A549 (cell line): Measurements from ENCODE around the gene SCN2B. TPM values are rescaled to one million over a fixed set of nuclear protein-coding genes. Genes with fewer than 3 reads are reported as not detected.

Experiments
- ATAC-seq, 2 experiments: fragments of 200-7000 bp in 1 of 2; fragments of >200 bp in 1 of 2; cut with Nextera tagmentation in 1 of 2; cut with Tn5 transposase in 1 of 2; 3 replicates each; pipeline versions ENCODE4 v1.8.0 to v1.9.1; 2018 to 2020; ENCODE audit warnings: mild to moderate bottlenecking in 1 of 2, moderate library complexity in 1 of 2
- CTCF ChIA-PET: fragments of 300-600 bp; sonication (Branson Sonifier 250); formaldehyde crosslinking; extraction: SDS; loops from one replicate; lab custom pipeline; 2021; ENCODE audit warnings: antibody characterized with exemption, inconsistent platforms; lab: Yijun Ruan, JAX
- POLR2A ChIA-PET: fragments of 350-600 bp; formaldehyde crosslinking; extraction: SDS; loops from one replicate; lab custom pipeline; 2021; ENCODE audit warnings: antibody characterized with exemption, inconsistent platforms; lab: Yijun Ruan, JAX
- DNase-seq, 2 experiments: peaks; one replicate each; pipeline versions ENCODE4 v3.0.0 to v3.0.0-alpha.2; 2011 to 2016; ENCODE audit warnings: low read depth in 1 of 2, low spot score in 1 of 2
- FAIRE-seq: peaks from 2 replicates; lab custom pipeline; 2011; peaks lifted over from hg19 to GRCh38; lab: Jason Lieb, UNC
- H3K27ac ChIP-seq, 2 experiments: fragments of >200 bp; sonication (Bioruptor Twin); formaldehyde crosslinking; 3 replicates each; pipeline ENCODE4 v1.5.1; 2016 to 2017
- H3K4me1 ChIP-seq: fragments of >200 bp; sonication (Bioruptor Twin); formaldehyde crosslinking; 3 replicates; pipeline ENCODE4 v1.6.1; 2016
- H3K4me2 ChIP-seq: fragments of >200 bp; sonication (Bioruptor Twin); formaldehyde crosslinking; 3 replicates; pipeline ENCODE4 v1.6.1; 2016
- H3K4me3 ChIP-seq: fragments of >200 bp; sonication (Bioruptor Twin); formaldehyde crosslinking; 3 replicates; pipeline ENCODE4 v1.5.1; 2016
- H3K9me3 ChIP-seq: fragments of >200 bp; sonication (Bioruptor Twin); formaldehyde crosslinking; 3 replicates; pipeline ENCODE4 v1.6.1; 2016
- EHF ChIP-seq: fragments of 250-450 bp; sonication (Bioruptor Pico); IDR thresholded peaks from 2 replicates; pipeline ENCODE4 v1.5.0; 2020; ENCODE audit warnings: mild to moderate bottlenecking
- ESRRA ChIP-seq: fragments of 150-350 bp; IDR thresholded peaks from 2 replicates; pipeline ENCODE4 v1.6.1; 2014; ENCODE audit warnings: mild to moderate bottlenecking, low read length, borderline replicate concordance
- FOSL2 ChIP-seq, 2 experiments: fragments of 450-650 bp in 1 of 2; fragments of >200 bp in 1 of 2; sonication (Bioruptor Twin) in 1 of 2; formaldehyde crosslinking; IDR thresholded peaks; 2 replicates each; pipeline versions ENCODE4 v1.5.0 to v1.6.1; 2016 to 2020; ENCODE audit warnings: mild to moderate bottlenecking in 1 of 2, moderate library complexity in 1 of 2
- HOXB13 ChIP-seq: fragments of 250-450 bp; sonication (Bioruptor Pico); IDR thresholded peaks from 2 replicates; pipeline ENCODE4 v1.5.0; 2020; ENCODE audit warnings: low read depth, mild to moderate bottlenecking, moderate library complexity
- KDM5A ChIP-seq: fragments of 200-600 bp; sonication (generic); IDR thresholded peaks from 2 replicates; pipeline ENCODE4 v1.6.1; 2016; ENCODE audit warnings: antibody characterized with exemption, mild to moderate bottlenecking
- MAFK ChIP-seq: fragments of 450-650 bp; IDR thresholded peaks from 2 replicates; pipeline ENCODE4 v1.6.1; 2014; ENCODE audit not compliant: partially characterized antibody
- MAZ ChIP-seq: fragments of 150-350 bp; IDR thresholded peaks from 2 replicates; pipeline ENCODE4 v1.6.1; 2014; ENCODE audit warnings: antibody characterized with exemption, low read depth, low read length, borderline replicate concordance
- NFE2L2 ChIP-seq: fragments of 150-350 bp; conservative IDR thresholded peaks from 2 replicates; pipeline ENCODE4 v1.6.1; 2014; ENCODE audit warnings: low read length
- PHF8 ChIP-seq: fragments of 200-600 bp; sonication (generic); IDR thresholded peaks from 2 replicates; pipeline ENCODE4 v1.6.1; 2016; ENCODE audit warnings: low read depth, mild to moderate bottlenecking, antibody characterized with exemption, moderate library complexity, borderline replicate concordance
- RAD21 ChIP-seq, 2 experiments: fragments of >200 bp in 1 of 2; sonication (Bioruptor Twin) in 1 of 2; formaldehyde crosslinking in 1 of 2; IDR thresholded peaks in 1 of 2; conservative IDR thresholded peaks in 1 of 2; 2 replicates in 1 of 2; 3 replicates in 1 of 2; pipeline ENCODE4 v1.6.1; 2012 to 2018; ENCODE audit warnings: inconsistent platforms in 1 of 2
- RCOR1 ChIP-seq: fragments of 150-350 bp; IDR thresholded peaks from 2 replicates; pipeline ENCODE4 v1.6.1; 2014; ENCODE audit warnings: antibody characterized with exemption, low read length, low read depth
- TFCP2L1 ChIP-seq: fragments of 250-450 bp; sonication (Bioruptor Pico); IDR thresholded peaks from 2 replicates; pipeline ENCODE4 v1.5.0; 2021; ENCODE audit warnings: mild to moderate bottlenecking
- ZSCAN20 ChIP-seq: fragments of 250-450 bp; sonication (Bioruptor Pico); IDR thresholded peaks from 2 replicates; pipeline ENCODE4 v1.8.0; 2022; ENCODE audit warnings: mild to moderate bottlenecking, moderate library complexity
- WGBS: methylation state at CpG from one replicate; pipeline ENCODE4 v1.1.6; 2017; ENCODE audit errors: missing lambda C conversion rate; 5-methylcytosine and 5-hydroxymethylcytosine counted together
- polyA plus RNA-seq, 4 experiments: library from polyadenylated mRNA; depleted of rRNA in 3 of 4; stranded (reverse); fragments of >200 nt; fragmentation: RNase III in 1 of 4; extraction: RNeasy Plus Mini Kit Qiagen cat#74134 plus additional on column Dnase treatment in 1 of 4; gene quantifications; 2 replicates in 3 of 4; 3 replicates in 1 of 4; pipeline ENCODE4 v1.2.3, GENCODE V29; 2011 to 2017
- TF ChIP-seq, protein P1 (sequence below): fragments of >200 bp; sonication (Bioruptor Twin); formaldehyde crosslinking; IDR thresholded peaks from 3 replicates; pipeline ENCODE4 v1.5.1; 2016
- TF ChIP-seq, protein P2 (sequence below): IDR thresholded peaks from 2 replicates; pipeline ENCODE4 v1.6.1; 2012
- TF ChIP-seq, protein P3 (sequence below): fragments of 150-350 bp; IDR thresholded peaks from 2 replicates; pipeline ENCODE4 v1.6.1; 2014; ENCODE audit warnings: low read depth, mild to moderate bottlenecking, low read length
- TF ChIP-seq, protein P4 (sequence below): IDR thresholded peaks from 2 replicates; pipeline ENCODE4 v1.6.1; 2012; ENCODE audit warnings: low read depth, borderline replicate concordance
- TF ChIP-seq, protein P5 (sequence below): fragments of >200 bp; sonication (Bioruptor Twin); formaldehyde crosslinking; IDR thresholded peaks from 2 replicates; pipeline ENCODE4 v1.6.1; 2016
- TF ChIP-seq, protein P6 (sequence below): fragments of 250-450 bp; sonication (Bioruptor Pico); IDR thresholded peaks from 2 replicates; pipeline ENCODE4 v1.5.0; 2020; ENCODE audit warnings: low read depth, mild to moderate bottlenecking, moderate library complexity

SCN2B gene
- polyA plus RNA-seq, 2 of the 4 experiments (the other 2 are of a cell fraction) = not detected

DNA sequence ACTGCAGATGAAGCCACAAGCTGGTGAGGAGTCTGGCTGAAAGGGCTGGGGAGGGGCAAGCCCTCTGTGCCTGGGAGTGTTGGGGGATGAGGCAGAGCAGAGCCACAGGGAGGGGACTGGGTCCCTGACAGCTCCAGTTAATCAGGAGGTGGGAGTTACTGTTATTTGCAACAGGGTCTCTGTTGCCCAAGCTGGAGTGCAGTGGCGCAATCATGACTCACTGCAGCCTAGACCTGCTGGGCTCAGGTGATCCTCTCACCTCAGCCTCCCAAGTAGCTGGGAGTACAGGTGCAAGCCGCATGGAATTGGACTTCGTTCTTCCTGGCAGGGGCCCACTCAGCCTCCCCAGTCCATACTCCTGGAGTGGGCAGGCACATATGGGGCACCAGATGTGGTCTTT, 7.7 kb downstream of the SCN2B start (continued):
- no peak for TF ChIP-seq NFE2L2
- TF ChIP-seq, all 56 proteins: peak for 0

DNA sequence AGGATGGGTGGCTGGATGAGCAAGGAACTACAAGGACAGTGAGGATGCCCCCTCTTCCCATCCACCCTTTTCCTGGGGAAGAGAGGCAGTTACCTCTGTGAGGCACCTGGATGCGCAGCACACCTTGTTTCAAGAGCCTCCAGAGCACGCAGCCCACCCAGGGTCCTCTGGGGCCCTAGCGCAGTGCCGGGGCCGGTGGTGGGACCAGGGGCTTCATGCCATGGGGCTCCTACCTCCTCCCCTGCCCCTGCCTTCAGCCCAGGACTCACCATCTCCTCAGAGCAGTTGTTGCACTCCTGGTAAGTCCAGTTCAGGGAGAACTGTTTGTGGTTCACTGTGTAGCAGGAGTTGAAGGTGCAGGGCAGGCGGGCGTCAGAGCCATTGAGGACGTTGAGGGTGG, 8.1 kb downstream of the SCN2B start:
- Histone ChIP-seq H3K27ac (no peak overlapping the region), H3K4me1 (no peaks in the 10 kb centered on the region), H3K4me2 (no peak overlapping the region)
- 12% methylated on average over 8 of the region's 8 CpGs for whole genome bisulfite sequencing
- no peak for DNase-seq
- POLR2A ChIA-PET = no interaction called here
- TF ChIP-seq, protein P1, sequence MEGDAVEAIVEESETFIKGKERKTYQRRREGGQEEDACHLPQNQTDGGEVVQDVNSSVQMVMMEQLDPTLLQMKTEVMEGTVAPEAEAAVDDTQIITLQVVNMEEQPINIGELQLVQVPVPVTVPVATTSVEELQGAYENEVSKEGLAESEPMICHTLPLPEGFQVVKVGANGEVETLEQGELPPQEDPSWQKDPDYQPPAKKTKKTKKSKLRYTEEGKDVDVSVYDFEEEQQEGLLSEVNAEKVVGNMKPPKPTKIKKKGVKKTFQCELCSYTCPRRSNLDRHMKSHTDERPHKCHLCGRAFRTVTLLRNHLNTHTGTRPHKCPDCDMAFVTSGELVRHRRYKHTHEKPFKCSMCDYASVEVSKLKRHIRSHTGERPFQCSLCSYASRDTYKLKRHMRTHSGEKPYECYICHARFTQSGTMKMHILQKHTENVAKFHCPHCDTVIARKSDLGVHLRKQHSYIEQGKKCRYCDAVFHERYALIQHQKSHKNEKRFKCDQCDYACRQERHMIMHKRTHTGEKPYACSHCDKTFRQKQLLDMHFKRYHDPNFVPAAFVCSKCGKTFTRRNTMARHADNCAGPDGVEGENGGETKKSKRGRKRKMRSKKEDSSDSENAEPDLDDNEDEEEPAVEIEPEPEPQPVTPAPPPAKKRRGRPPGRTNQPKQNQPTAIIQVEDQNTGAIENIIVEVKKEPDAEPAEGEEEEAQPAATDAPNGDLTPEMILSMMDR = no peak
- TF ChIP-seq RAD21 (conservative IDR thresholded peaks at IDR 0.05 in 1 of 2, IDR thresholded peaks at IDR 0.05 in 1 of 2) = no peak
- TF ChIP-seq, protein P2, sequence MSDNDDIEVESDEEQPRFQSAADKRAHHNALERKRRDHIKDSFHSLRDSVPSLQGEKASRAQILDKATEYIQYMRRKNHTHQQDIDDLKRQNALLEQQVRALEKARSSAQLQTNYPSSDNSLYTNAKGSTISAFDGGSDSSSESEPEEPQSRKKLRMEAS = no peak
- no peak for TF ChIP-seq ESRRA
- TF ChIP-seq, protein P3, sequence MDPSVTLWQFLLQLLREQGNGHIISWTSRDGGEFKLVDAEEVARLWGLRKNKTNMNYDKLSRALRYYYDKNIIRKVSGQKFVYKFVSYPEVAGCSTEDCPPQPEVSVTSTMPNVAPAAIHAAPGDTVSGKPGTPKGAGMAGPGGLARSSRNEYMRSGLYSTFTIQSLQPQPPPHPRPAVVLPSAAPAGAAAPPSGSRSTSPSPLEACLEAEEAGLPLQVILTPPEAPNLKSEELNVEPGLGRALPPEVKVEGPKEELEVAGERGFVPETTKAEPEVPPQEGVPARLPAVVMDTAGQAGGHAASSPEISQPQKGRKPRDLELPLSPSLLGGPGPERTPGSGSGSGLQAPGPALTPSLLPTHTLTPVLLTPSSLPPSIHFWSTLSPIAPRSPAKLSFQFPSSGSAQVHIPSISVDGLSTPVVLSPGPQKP = no peak
- no peak for TF ChIP-seq MAZ
- TF ChIP-seq KDM5A = no peak
- TF ChIP-seq, all 56 proteins: peak for 0
- H3K4me3 ChIP-seq = no peak overlapping the region
- no peak for ATAC-seq
- CTCF ChIA-PET = interaction anchor here (4.4 to 11.1 kb wide), 2 partner anchors 13 to 24 kb away, joined by 45 to 165 read pairs; no protein-coding TSS in a partner anchor
- FAIRE-seq = no peak
- H3K9me3 ChIP-seq = no peaks in the 10 kb centered on the region

DNA sequence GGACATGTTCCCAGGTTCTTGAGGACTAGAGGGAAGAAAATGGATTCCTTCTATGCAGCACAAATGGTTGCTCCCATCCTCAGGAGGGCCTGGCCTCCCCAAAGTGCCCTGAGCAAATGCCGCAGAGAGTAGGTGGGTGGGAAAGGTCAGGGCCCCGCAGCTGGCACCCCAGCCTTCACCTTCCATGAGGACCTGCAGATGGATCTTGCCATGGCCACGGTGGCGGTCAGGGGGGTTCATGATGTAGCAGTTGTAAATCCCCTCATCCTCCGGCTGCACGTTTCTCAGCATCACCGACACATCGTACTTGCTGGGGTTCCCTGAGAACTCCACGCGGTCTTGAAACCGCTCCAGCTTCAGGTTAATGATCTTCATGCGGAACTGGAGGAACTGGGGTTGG, 8.5 kb downstream of the SCN2B start:
- Histone ChIP-seq H3K27ac (no peak overlapping the region), H3K9me3 (no peaks in the 10 kb centered on the region), H3K4me2 (no peak overlapping the region), H3K4me3 (no peak overlapping the region), H3K4me1 (no peaks in the 10 kb centered on the region)
- CTCF ChIA-PET = interaction anchor here (1.4 to 11.1 kb wide), 2 partner anchors 24 to 31 kb away, joined by 5 to 165 read pairs; no protein-coding TSS in a partner anchor
- no peak for DNase-seq
- TF ChIP-seq TFCP2L1 (no peak), HOXB13 (CRISPR knock-in tag) (no peak), MAFK (no peak), EHF (CRISPR knock-in tag) (no peak), ZSCAN20 (CRISPR knock-in tag) (no peak)
- TF ChIP-seq, protein P4, sequence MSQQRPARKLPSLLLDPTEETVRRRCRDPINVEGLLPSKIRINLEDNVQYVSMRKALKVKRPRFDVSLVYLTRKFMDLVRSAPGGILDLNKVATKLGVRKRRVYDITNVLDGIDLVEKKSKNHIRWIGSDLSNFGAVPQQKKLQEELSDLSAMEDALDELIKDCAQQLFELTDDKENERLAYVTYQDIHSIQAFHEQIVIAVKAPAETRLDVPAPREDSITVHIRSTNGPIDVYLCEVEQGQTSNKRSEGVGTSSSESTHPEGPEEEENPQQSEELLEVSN = no peak
- TF ChIP-seq, protein P5, sequence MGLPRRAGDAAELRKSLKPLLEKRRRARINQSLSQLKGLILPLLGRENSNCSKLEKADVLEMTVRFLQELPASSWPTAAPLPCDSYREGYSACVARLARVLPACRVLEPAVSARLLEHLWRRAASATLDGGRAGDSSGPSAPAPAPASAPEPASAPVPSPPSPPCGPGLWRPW = no peak
- no peak for ATAC-seq
- WGBS = 68% methylated on average over 8 of the region's 12 CpGs
- POLR2A ChIA-PET = no interaction called here
- FAIRE-seq = no peak

DNA sequence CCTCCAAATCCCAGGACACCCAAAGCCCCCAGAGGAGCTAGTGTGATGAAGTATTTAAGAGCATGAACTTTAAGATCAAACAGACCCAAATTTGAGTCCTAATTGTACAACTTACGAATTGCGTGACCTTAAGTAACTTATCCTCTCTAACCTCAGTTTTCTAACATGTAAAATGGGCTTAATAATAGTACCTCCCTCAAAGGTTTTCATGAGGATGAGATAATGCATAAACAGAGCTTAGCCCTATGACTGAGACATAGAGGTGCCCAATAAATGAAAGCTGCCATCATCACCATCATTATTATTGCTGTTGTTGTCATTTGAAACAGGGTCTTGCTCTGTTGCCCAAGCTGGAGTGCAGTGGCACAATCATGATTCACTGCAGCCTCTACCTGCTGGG, 9.2 kb downstream of the SCN2B start:
- DNase-seq (no peak), FAIRE-seq (no peak), ATAC-seq (no peak)
- Histone ChIP-seq H3K4me1 (no peaks in the 10 kb centered on the region), H3K4me3 (no peak overlapping the region), H3K9me3 (no peaks in the 10 kb centered on the region), H3K4me2 (no peak overlapping the region), H3K27ac (no peak overlapping the region)
- 74% methylated on average over 2 of the region's 2 CpGs for WGBS
- ChIA-PET POLR2A (no interaction called here), CTCF (interaction anchor here (1.4 to 11.1 kb wide), 3 partner anchors 11 to 32 kb away, joined by 5 to 165 read pairs (median 5); no protein-coding TSS in a partner anchor)
- TF ChIP-seq, protein P4 = no peak
- TF ChIP-seq, protein P6, sequence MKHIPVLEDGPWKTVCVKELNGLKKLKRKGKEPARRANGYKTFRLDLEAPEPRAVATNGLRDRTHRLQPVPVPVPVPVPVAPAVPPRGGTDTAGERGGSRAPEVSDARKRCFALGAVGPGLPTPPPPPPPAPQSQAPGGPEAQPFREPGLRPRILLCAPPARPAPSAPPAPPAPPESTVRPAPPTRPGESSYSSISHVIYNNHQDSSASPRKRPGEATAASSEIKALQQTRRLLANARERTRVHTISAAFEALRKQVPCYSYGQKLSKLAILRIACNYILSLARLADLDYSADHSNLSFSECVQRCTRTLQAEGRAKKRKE (CRISPR knock-in tag) = no peak
- TF ChIP-seq PHF8 = no peak
- no peak for TF ChIP-seq FOSL2 (IDR thresholded peaks at IDR 0.05)
- no peak for TF ChIP-seq FOSL2 (CRISPR knock-in tag; IDR thresholded peaks at IDR 0.05)
- TF ChIP-seq RCOR1 = no peak
